GM19463 (cell line): ENCODE data around the gene CGREF1.
"Not testable (repeated sequence)": the region's sequence is repeated elsewhere in the genome, so short reads cannot be mapped to it uniquely, and the experiment has no call there.

Source experiments
- ATAC-seq: cut with Tn5 transposase; IDR thresholded peaks from one replicate; pipeline ENCODE4 v1.9.1; 2021; ENCODE audit warnings: mild to moderate bottlenecking, moderate library complexity; ENCODE audit not compliant: unreplicated experiment

The CGREF1 gene

GRCh38 chr2:27077231-27077630, 41.7 kb downstream of the CGREF1 start:
- no peak for ATAC-seq

GRCh38 chr2:27076323-27076722, 42.6 kb downstream of the CGREF1 start:
- no peak for ATAC-seq

- ATAC-seq: not testable (repeated sequence)
These were observed 43.4 kb downstream of the CGREF1 start for GRCh38 chr2:27075566-27075871.

- no peak for ATAC-seq
These were observed 44.0 kb downstream of the CGREF1 start for GRCh38 chr2:27074738-27075565.

- ATAC-seq: no peak
These were observed 45.1 kb downstream of the CGREF1 start for GRCh38 chr2:27073782-27074181.

GRCh38 chr2:27072920-27073319, 46.0 kb downstream of the CGREF1 start:
- no peak for ATAC-seq

GRCh38 chr2:27071990-27072830, 46.7 kb downstream of the CGREF1 start:
- ATAC-seq: no peak

- peak; percentile 87 for ATAC-seq
These were observed 47.5 kb downstream of the CGREF1 start, which contains the start of gene OST4 for GRCh38 chr2:27071277-27071989. OST4 (minus strand) TSS chr2:27071654.

GRCh38 chr2:27070653-27071276, 48.2 kb downstream of the CGREF1 start:
- ATAC-seq: no peak

- no peak for ATAC-seq
These were observed 48.8 kb downstream of the CGREF1 start for GRCh38 chr2:27069961-27070618.

GRCh38 chr2:27069436-27069835, 49.5 kb downstream of the CGREF1 start:
- no peak for ATAC-seq

GRCh38 chr2:27067385-27067784, 51.5 kb downstream of the CGREF1 start:
- no peak for ATAC-seq

GRCh38 chr2:27065128-27065527, 53.8 kb downstream of the CGREF1 start:
- no peak for ATAC-seq

- ATAC-seq: no peak
These were observed 58.6 kb downstream of the CGREF1 start for GRCh38 chr2:27060323-27060722.

- no peak for ATAC-seq
These were observed 59.6 kb downstream of the CGREF1 start for GRCh38 chr2:27059141-27059820.

GRCh38 chr2:27058210-27058609, 60.7 kb downstream of the CGREF1 start:
- no peak for ATAC-seq

GRCh38 chr2:27057184-27057583, 61.7 kb downstream of the CGREF1 start:
- ATAC-seq: no peak

- ATAC-seq: no peak
These were observed 64.2 kb downstream of the CGREF1 start for GRCh38 chr2:27054721-27055120.

GRCh38 chr2:27053776-27054175, 65.2 kb downstream of the CGREF1 start:
- ATAC-seq: no peak

GRCh38 chr2:27053321-27053720, 65.6 kb downstream of the CGREF1 start:
- ATAC-seq: no peak
